Liver (tissue), 9 donors: ENCODE data around the gene DNAH10. TPM values are rescaled to one million over a fixed set of nuclear protein-coding genes. Genes with fewer than 3 reads are reported as not detected.

ENCODE experiments used
- DNase-seq: peaks from one replicate; pipeline ENCODE4 v3.0.0-alpha.2; 2017; ENCODE audit warnings: low spot score
- H3K27ac ChIP-seq, 2 donors: one replicate each; pipeline ENCODE4 v1.7.0; 2013; ENCODE audit warnings: inconsistent platforms in 2 of 2, low read length in 2 of 2, control low read depth in 1 of 2, low read depth in 1 of 2, mild to moderate bottlenecking in 1 of 2
- H3K27me3 ChIP-seq, 4 donors: one replicate each; pipeline versions ENCODE4 v1.6.1 to v1.7.0; 2013; ENCODE audit warnings: low read length in 3 of 4, inconsistent platforms in 1 of 4, mild to moderate bottlenecking in 1 of 4, moderate library complexity in 1 of 4; ENCODE audit not compliant: control insufficient read depth in 4 of 4, insufficient read depth in 4 of 4
- H3K36me3 ChIP-seq, 4 donors: one replicate each; pipeline versions ENCODE4 v1.6.1 to v1.7.0; 2013; ENCODE audit warnings: low read length in 3 of 4, mild to moderate bottlenecking in 3 of 4, low read depth in 1 of 4, moderate library complexity in 1 of 4; ENCODE audit not compliant: control insufficient read depth in 4 of 4, insufficient read depth in 3 of 4
- H3K4me1 ChIP-seq, 4 donors: one replicate each; pipeline versions ENCODE4 v1.6.1 to v1.7.0; 2013; ENCODE audit warnings: low read length in 3 of 4, mild to moderate bottlenecking in 3 of 4, moderate library complexity in 1 of 4; ENCODE audit not compliant: control insufficient read depth in 4 of 4, insufficient read depth in 4 of 4
- H3K4me3 ChIP-seq, 3 donors: one replicate each; pipeline versions ENCODE4 v1.6.1 to v1.7.0; 2013; ENCODE audit warnings: low read length in 3 of 3, control low read depth in 1 of 3, low read depth in 1 of 3, mild to moderate bottlenecking in 1 of 3
- H3K9ac ChIP-seq, 2 donors: one replicate each; pipeline ENCODE4 v1.7.0; 2013; ENCODE audit warnings: low read length in 2 of 2, mild to moderate bottlenecking in 2 of 2, moderate library complexity in 2 of 2, control low read depth in 1 of 2, low read depth in 1 of 2
- H3K9me3 ChIP-seq, 4 donors: one replicate each; pipeline versions ENCODE4 v1.6.1 to v1.7.0; 2013; ENCODE audit warnings: low read length in 3 of 4; ENCODE audit not compliant: control insufficient read depth in 4 of 4
- ATF3 ChIP-seq: IDR thresholded peaks from 2 replicates; pipeline ENCODE4 v1.6.1; 2016; ENCODE audit warnings: antibody characterized with exemption
- EGR1 ChIP-seq, 2 donors: IDR thresholded peaks; 2 replicates each; pipeline ENCODE4 v1.6.1; 2016 to 2018; ENCODE audit warnings: antibody characterized with exemption in 2 of 2, low read depth in 2 of 2
- FOXA1 ChIP-seq: IDR thresholded peaks from 2 replicates; pipeline ENCODE4 v1.6.1; 2016; ENCODE audit warnings: antibody characterized with exemption
- FOXA2 ChIP-seq: IDR thresholded peaks from 2 replicates; pipeline ENCODE4 v1.6.1; 2016; ENCODE audit warnings: antibody characterized with exemption
- GABPA ChIP-seq, 2 donors: IDR thresholded peaks in 1 of 2; conservative IDR thresholded peaks in 1 of 2; 2 replicates each; pipeline ENCODE4 v1.6.1; 2016; ENCODE audit warnings: antibody characterized with exemption in 2 of 2, mild to moderate bottlenecking in 1 of 2, moderate library complexity in 1 of 2
- HNF4A ChIP-seq, 2 donors: conservative IDR thresholded peaks; 2 replicates each; pipeline ENCODE4 v1.6.1; 2016; ENCODE audit warnings: antibody characterized with exemption in 2 of 2, mild to moderate bottlenecking in 2 of 2
- HNF4G ChIP-seq: IDR thresholded peaks from 2 replicates; pipeline ENCODE4 v1.6.1; 2016; ENCODE audit warnings: antibody characterized with exemption
- JUND ChIP-seq, 2 donors: IDR thresholded peaks; 2 replicates each; pipeline ENCODE4 v1.6.1; 2016; ENCODE audit warnings: antibody characterized with exemption in 2 of 2
- MAX ChIP-seq: IDR thresholded peaks from 2 replicates; pipeline ENCODE4 v1.6.1; 2016; ENCODE audit warnings: antibody characterized with exemption
- NR2F2 ChIP-seq: IDR thresholded peaks from 2 replicates; pipeline ENCODE4 v1.6.1; 2016; ENCODE audit warnings: antibody characterized with exemption
- RAD21 ChIP-seq, 2 donors: IDR thresholded peaks; 2 replicates each; pipeline ENCODE4 v1.6.1; 2016; ENCODE audit warnings: antibody characterized with exemption in 2 of 2, mild to moderate bottlenecking in 2 of 2
- REST ChIP-seq: IDR thresholded peaks from 2 replicates; pipeline ENCODE4 v1.6.1; 2016; ENCODE audit warnings: antibody characterized with exemption, mild to moderate bottlenecking
- RXRA ChIP-seq, 2 donors: IDR thresholded peaks; 2 replicates each; pipeline ENCODE4 v1.6.1; 2017 to 2018; ENCODE audit warnings: antibody characterized with exemption in 2 of 2, mild to moderate bottlenecking in 1 of 2
- SP1 ChIP-seq: IDR thresholded peaks from 2 replicates; pipeline ENCODE4 v1.6.1; 2018; ENCODE audit warnings: antibody characterized with exemption, mild to moderate bottlenecking
- TAF1 ChIP-seq: conservative IDR thresholded peaks from 2 replicates; pipeline ENCODE4 v1.6.1; 2016; ENCODE audit warnings: antibody characterized with exemption, mild to moderate bottlenecking
- WGBS: extraction: QIAGEN DNeasy Blood & Tissue Kit; methylation state at CpG from one replicate; pipeline ENCODE4 v1.1.7; 2013; 5-methylcytosine and 5-hydroxymethylcytosine counted together
- polyA plus RNA-seq, 2 donors: library from polyadenylated mRNA; stranded (reverse) in 1 of 2; unstranded in 1 of 2; fragments of 200-250 nt in 1 of 2; fragments of >200 nt in 1 of 2; fragmentation: Nextera tagmentation in 1 of 2; extraction: Ambion mirVana in 1 of 2; gene quantifications; one replicate each; pipeline versions ENCODE4 v1.2.1 to v1.2.3, GENCODE V29; 2013 to 2015
- total RNA-seq, 2 donors: library from RNA; depleted of rRNA; stranded (reverse); fragments of >200 nt; gene quantifications; one replicate each; pipeline ENCODE4 v1.2.3, GENCODE V29; 2014
- TF ChIP-seq, protein P1 (sequence below): fragments of 150-350 bp; IDR thresholded peaks from 2 replicates; pipeline ENCODE4 v1.5.1; 2017; ENCODE audit warnings: improper control_type of control experiment, low read depth, low read length; ENCODE audit not compliant: missing input control
- donor health status: healthy.
- donor health status: healthy.
- donor health status: healthy.
- donor health status: healthy.
- donor health status: healthy.

DNAH10 gene
- total and polyA plus RNA-seq, 4 donors = 0.05 to 0.47 (median 0.07) TPM

- no peaks in the 10 kb centered on the region for H3K4me1 ChIP-seq
- H3K27ac ChIP-seq = no peak overlapping the region
- no peak overlapping the region for H3K9ac ChIP-seq
- no peaks in the 10 kb centered on the region for H3K36me3 ChIP-seq
- no peak overlapping the region for H3K4me3 ChIP-seq
- H3K27me3 ChIP-seq = no peaks in the 10 kb centered on the region
- H3K9me3 ChIP-seq = no peaks in the 10 kb centered on the region
- TF ChIP-seq, protein P1, sequence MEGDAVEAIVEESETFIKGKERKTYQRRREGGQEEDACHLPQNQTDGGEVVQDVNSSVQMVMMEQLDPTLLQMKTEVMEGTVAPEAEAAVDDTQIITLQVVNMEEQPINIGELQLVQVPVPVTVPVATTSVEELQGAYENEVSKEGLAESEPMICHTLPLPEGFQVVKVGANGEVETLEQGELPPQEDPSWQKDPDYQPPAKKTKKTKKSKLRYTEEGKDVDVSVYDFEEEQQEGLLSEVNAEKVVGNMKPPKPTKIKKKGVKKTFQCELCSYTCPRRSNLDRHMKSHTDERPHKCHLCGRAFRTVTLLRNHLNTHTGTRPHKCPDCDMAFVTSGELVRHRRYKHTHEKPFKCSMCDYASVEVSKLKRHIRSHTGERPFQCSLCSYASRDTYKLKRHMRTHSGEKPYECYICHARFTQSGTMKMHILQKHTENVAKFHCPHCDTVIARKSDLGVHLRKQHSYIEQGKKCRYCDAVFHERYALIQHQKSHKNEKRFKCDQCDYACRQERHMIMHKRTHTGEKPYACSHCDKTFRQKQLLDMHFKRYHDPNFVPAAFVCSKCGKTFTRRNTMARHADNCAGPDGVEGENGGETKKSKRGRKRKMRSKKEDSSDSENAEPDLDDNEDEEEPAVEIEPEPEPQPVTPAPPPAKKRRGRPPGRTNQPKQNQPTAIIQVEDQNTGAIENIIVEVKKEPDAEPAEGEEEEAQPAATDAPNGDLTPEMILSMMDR = no peak
- TF ChIP-seq HNF4A (conservative IDR thresholded peaks at IDR 0.05) (no peak), ATF3 (no peak), SP1 (no peak), JUND (IDR thresholded peaks at IDR 0.05) (no peak), GABPA (IDR thresholded peaks at IDR 0.05 in 1 of 2, conservative IDR thresholded peaks at IDR 0.05 in 1 of 2) (no peak), MAX (no peak), REST (no peak), FOXA2 (no peak)
- DNase-seq = no peak
Observed at GRCh38 chr12:123779551-123779950, 17.4 kb downstream of the DNAH10 start.

DNA sequence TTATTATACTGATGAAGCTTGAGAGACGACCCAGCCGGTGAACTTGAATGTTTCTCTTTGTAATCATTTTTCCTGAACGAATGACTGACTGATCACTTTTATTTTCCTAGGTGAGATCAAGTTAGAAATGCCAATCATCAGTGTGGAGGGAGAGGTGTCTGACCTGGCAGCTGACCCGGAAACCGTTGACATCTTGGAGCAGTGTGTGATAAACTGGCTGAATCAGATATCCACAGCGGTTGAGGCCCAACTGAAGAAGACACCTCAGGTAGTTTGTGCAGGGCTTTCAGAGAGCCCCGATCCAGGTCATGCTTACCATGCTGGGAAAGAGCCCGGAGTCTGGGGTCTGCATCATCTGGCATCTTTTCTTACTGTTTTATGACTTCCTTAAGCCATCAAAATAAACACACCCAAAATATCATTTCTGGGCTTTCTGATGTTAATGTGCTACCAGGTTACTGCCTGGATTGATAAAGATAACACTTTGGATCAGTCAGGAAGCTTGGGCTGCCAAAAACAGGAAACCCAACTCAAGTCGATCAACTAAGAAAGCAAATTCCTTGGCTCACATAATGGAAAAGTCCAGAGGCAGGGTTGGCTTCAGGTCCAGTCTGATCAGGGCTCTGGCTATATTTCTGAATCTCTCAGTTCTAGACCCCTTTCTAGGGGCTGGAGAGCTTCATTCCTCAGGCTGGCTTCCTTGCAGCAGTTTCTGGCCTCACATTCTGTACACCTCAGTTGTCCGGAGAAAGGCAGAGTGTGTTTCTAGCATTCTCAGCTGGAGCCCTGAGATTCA, 21.1 kb downstream of the DNAH10 start:
- Histone ChIP-seq H3K36me3 (no peaks in the 10 kb centered on the region), H3K4me1 (no peaks in the 10 kb centered on the region), H3K9ac (no peak overlapping the region), H3K27ac (no peak overlapping the region), H3K9me3 (no peaks in the 10 kb centered on the region), H3K4me3 (no peak overlapping the region), H3K27me3 (no peaks in the 10 kb centered on the region)
- 84% methylated on average over 10 of the region's 10 CpGs for WGBS
- DNase-seq = no peak
- TF ChIP-seq SP1 (no peak), HNF4G (no peak), REST (no peak), MAX (no peak), ATF3 (no peak), NR2F2 (no peak), GABPA (IDR thresholded peaks at IDR 0.05 in 1 of 2, conservative IDR thresholded peaks at IDR 0.05 in 1 of 2) (no peak), RAD21 (IDR thresholded peaks at IDR 0.05) (no peak), RXRA (IDR thresholded peaks at IDR 0.05) (no peak), FOXA1 (no peak), TAF1 (no peak), JUND (IDR thresholded peaks at IDR 0.05) (no peak), EGR1 (IDR thresholded peaks at IDR 0.05; ENCODE audit: low read depth in 2 of 2) (no peak)
- TF ChIP-seq, protein P1 = no peak
